Trophoblast cell (in vitro differentiated cells and primary cell): ENCODE measurements around the gene BHLHE40.
"Not testable (repeated sequence)": the region's sequence is repeated elsewhere in the genome, so short reads cannot be mapped to it uniquely, and the experiment has no call there.

Experiments
- DNase-seq, 2 donors: peaks; one replicate each; pipeline ENCODE4 v3.0.0-alpha.2; 2016
- H2AFZ ChIP-seq: 2 replicates; pipeline ENCODE4 v1.6.1; 2013; ENCODE audit warnings: low read length, moderate library complexity, mild to moderate bottlenecking; ENCODE audit not compliant: insufficient read depth, poor library complexity
- H2AK5ac ChIP-seq: 2 replicates; pipeline ENCODE4 v1.6.1; 2013; ENCODE audit warnings: mild to moderate bottlenecking, low read length
- H2BK120ac ChIP-seq: 2 replicates; pipeline ENCODE4 v1.6.1; 2013; ENCODE audit warnings: low read length, mild to moderate bottlenecking, moderate library complexity; ENCODE audit not compliant: insufficient read depth, poor library complexity
- H2BK12ac ChIP-seq: 2 replicates; pipeline ENCODE4 v1.6.1; 2013; ENCODE audit warnings: mild to moderate bottlenecking, low read length, moderate library complexity
- H2BK5ac ChIP-seq: 2 replicates; pipeline ENCODE4 v1.6.1; 2013; ENCODE audit warnings: low read length, low read depth, moderate library complexity, mild to moderate bottlenecking; ENCODE audit not compliant: poor library complexity
- H3K14ac ChIP-seq: 2 replicates; pipeline ENCODE4 v1.6.1; 2013; ENCODE audit warnings: mild to moderate bottlenecking, low read length
- H3K18ac ChIP-seq: 2 replicates; pipeline ENCODE4 v1.6.1; 2013; ENCODE audit warnings: mild to moderate bottlenecking, low read length
- H3K23ac ChIP-seq: 2 replicates; pipeline ENCODE4 v1.6.1; 2013; ENCODE audit warnings: low read length
- H3K27ac ChIP-seq: 2 replicates; pipeline ENCODE4 v1.5.1; 2013; ENCODE audit warnings: low read depth, mild to moderate bottlenecking, inconsistent platforms, low read length, moderate library complexity
- H3K27me3 ChIP-seq: 2 replicates; pipeline ENCODE4 v1.6.1; 2013; ENCODE audit warnings: inconsistent platforms, mild to moderate bottlenecking, low read length, moderate library complexity; ENCODE audit not compliant: insufficient read depth
- H3K36me3 ChIP-seq, 2 experiments: 1 replicate in 1 of 2; 2 replicates in 1 of 2; pipeline ENCODE4 v1.6.1; 2013; ENCODE audit warnings: low read length in 2 of 2, mild to moderate bottlenecking in 2 of 2, moderate library complexity in 1 of 2; ENCODE audit not compliant: insufficient read depth in 2 of 2, control insufficient read depth in 1 of 2
- H3K4ac ChIP-seq: 2 replicates; pipeline ENCODE4 v1.6.1; 2013; ENCODE audit warnings: low read depth, mild to moderate bottlenecking, low read length, moderate library complexity
- H3K4me1 ChIP-seq, 2 experiments: 1 replicate in 1 of 2; 2 replicates in 1 of 2; pipeline ENCODE4 v1.6.1; 2013; ENCODE audit warnings: low read length in 2 of 2, mild to moderate bottlenecking in 2 of 2, moderate library complexity in 1 of 2; ENCODE audit not compliant: insufficient read depth in 2 of 2, control insufficient read depth in 1 of 2
- H3K4me2 ChIP-seq: 2 replicates; pipeline ENCODE4 v1.6.1; 2013; ENCODE audit warnings: inconsistent platforms, mild to moderate bottlenecking, low read length, moderate library complexity
- H3K4me3 ChIP-seq: 2 replicates; pipeline ENCODE4 v1.5.1; 2013; ENCODE audit warnings: mild to moderate bottlenecking, low read depth, low read length, inconsistent platforms
- H3K79me1 ChIP-seq: one replicate; pipeline ENCODE4 v1.6.1; 2013; ENCODE audit warnings: low read length
- H3K79me2 ChIP-seq: 2 replicates; pipeline ENCODE4 v1.6.1; 2013; ENCODE audit warnings: low read length, mild to moderate bottlenecking; ENCODE audit not compliant: control insufficient read depth, insufficient read depth, poor library complexity
- H3K9ac ChIP-seq: 2 replicates; pipeline ENCODE4 v1.6.1; 2013; ENCODE audit warnings: mild to moderate bottlenecking, low read length
- H3K9me3 ChIP-seq: 2 replicates; pipeline ENCODE4 v1.6.1; 2013; ENCODE audit warnings: low read depth, mild to moderate bottlenecking, control low read depth, inconsistent platforms, low read length; ENCODE audit not compliant: insufficient read depth
- H4K12ac ChIP-seq: 2 replicates; pipeline ENCODE4 v1.6.1; 2013; ENCODE audit warnings: low read depth, mild to moderate bottlenecking, low read length, moderate library complexity
- H4K8ac ChIP-seq: 2 replicates; pipeline ENCODE4 v1.6.1; 2013; ENCODE audit warnings: low read depth, mild to moderate bottlenecking, low read length, moderate library complexity
- H4K91ac ChIP-seq: one replicate; pipeline ENCODE4 v1.6.1; 2013; ENCODE audit warnings: low read depth, mild to moderate bottlenecking, low read length, moderate library complexity
- WGBS: extraction: QIAGEN DNeasy Blood & Tissue Kit; methylation state at CpG from one replicate; pipeline ENCODE4 v1.1.7; 2013; ENCODE audit warnings: missing lambda C conversion rate; ENCODE audit not compliant: insufficient read length, insufficient coverage; ENCODE audit errors: extremely low coverage; 5-methylcytosine and 5-hydroxymethylcytosine counted together

BHLHE40 gene

DNA sequence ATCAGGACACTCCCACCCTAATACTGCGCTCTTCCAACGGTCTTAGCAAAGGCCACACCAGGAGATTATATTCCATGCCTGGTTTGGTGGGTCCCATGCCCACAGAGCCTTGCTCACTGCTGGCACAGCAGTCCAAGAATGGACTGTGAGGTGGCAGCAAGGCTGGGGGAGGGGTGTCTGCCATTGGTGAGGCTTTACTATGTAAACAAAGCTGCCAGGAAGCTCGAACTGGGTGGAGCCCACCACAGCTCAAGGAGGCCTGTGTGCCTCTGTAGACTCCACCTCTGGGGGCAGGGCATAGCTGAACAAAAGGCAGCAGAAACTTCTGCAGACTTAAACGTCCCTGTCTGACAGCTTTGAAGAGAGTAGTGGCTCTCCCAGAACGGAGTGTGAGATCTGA lies 13.2 kb upstream of the BHLHE40 start:
- not testable (repeated sequence) for H3K27ac ChIP-seq, H4K91ac ChIP-seq, H3K4me2 ChIP-seq, H2AK5ac ChIP-seq, H2AFZ ChIP-seq, H3K23ac ChIP-seq, H4K12ac ChIP-seq, H2BK120ac ChIP-seq, H3K4ac ChIP-seq, H3K79me1 ChIP-seq, H3K79me2 ChIP-seq, H3K36me3 ChIP-seq, H3K9me3 ChIP-seq, H2BK5ac ChIP-seq, H3K9ac ChIP-seq, H3K4me3 ChIP-seq, H3K27me3 ChIP-seq, H2BK12ac ChIP-seq, DNase-seq, H4K8ac ChIP-seq, H3K4me1 ChIP-seq, H3K18ac ChIP-seq, H3K14ac ChIP-seq
- WGBS = no CpG with 5 or more reads among the region's 5 CpGs

DNA sequence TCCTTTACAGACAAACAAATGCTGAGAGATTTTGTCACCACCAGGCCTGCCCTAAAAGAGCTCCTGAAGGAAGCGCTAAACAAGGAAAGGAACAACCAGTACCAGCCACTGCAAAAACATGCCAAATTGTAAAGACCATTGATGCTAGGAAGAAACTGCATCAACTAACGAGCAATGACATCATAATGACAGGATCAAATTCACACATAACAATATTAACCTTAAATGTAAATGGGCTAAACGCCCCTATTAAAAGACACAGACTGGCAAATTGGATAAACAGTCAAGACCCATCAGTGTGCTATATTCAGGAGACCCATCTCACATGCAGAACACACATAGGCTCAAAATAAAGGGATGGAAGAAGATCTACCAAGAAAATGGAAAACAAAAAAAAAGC lies 11.6 kb upstream of the BHLHE40 start:
- H3K23ac ChIP-seq, H3K9me3 ChIP-seq, H2BK120ac ChIP-seq, H2BK5ac ChIP-seq, H3K14ac ChIP-seq, H3K4me1 ChIP-seq, H3K18ac ChIP-seq, H3K4me3 ChIP-seq, H4K12ac ChIP-seq, H3K4ac ChIP-seq, H3K9ac ChIP-seq, H4K91ac ChIP-seq, H3K27me3 ChIP-seq, H2AFZ ChIP-seq, H3K4me2 ChIP-seq, H3K36me3 ChIP-seq, H3K79me1 ChIP-seq, DNase-seq, H3K27ac ChIP-seq, H2BK12ac ChIP-seq, H3K79me2 ChIP-seq, H4K8ac ChIP-seq, H2AK5ac ChIP-seq: not testable (repeated sequence)
- no CpG with 5 or more reads among the region's 3 CpGs for WGBS

DNA sequence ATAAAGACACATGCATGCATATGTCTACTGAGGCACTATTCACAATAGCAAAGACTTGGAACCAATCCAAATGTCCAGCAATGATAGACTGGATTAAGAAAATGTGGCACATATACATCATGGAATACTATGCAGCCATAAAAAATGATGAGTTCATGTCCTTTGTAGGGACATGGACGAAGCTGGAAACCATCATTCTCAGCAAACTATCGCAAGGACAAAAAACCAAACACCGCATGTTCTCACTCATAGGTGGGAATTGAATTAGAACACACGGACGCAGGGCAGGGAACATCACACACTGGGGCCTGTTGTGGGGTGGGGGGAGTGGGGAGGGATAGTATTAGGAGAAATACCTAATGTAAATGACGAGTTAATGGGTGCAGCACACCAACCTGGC lies 7.8 kb upstream of the BHLHE40 start:
- H3K4me1 ChIP-seq, H3K4ac ChIP-seq, H3K27ac ChIP-seq, H4K8ac ChIP-seq, H2BK12ac ChIP-seq, H3K36me3 ChIP-seq, DNase-seq, H2BK5ac ChIP-seq, H3K18ac ChIP-seq, H2AFZ ChIP-seq, H3K79me1 ChIP-seq, H2AK5ac ChIP-seq, H3K9ac ChIP-seq, H3K4me3 ChIP-seq, H3K9me3 ChIP-seq, H3K4me2 ChIP-seq, H2BK120ac ChIP-seq, H3K27me3 ChIP-seq, H4K12ac ChIP-seq, H4K91ac ChIP-seq, H3K23ac ChIP-seq, H3K79me2 ChIP-seq, H3K14ac ChIP-seq: not testable (repeated sequence)
- WGBS = no CpG with 5 or more reads among the region's 6 CpGs

DNA sequence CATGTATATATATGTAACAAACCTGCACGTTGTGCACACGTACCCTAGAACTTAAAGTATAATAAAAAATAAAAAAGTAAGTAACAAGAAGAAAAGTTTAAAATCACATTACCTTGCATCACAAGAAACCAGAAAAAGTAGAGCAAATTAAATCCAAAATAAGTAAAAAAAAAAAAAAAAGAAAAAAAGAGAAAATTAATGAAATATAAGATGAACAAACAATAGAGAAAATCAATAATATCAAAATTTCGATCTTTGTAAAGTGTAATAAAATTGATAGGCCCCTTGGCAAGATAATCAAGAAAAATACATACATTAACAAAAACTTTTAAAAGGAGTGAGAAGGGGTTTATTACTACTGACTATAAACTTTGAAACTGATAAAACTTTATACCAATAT lies 7.4 kb upstream of the BHLHE40 start:
- no peak overlapping the region for H2BK5ac ChIP-seq
- H4K8ac ChIP-seq = no peak overlapping the region
- DNase-seq = no peak
- no peak overlapping the region for H3K4me3 ChIP-seq
- H2AK5ac ChIP-seq = no peak overlapping the region
- H3K79me2 ChIP-seq = no peaks in the 10 kb centered on the region
- no peak overlapping the region for H2AFZ ChIP-seq
- H3K18ac ChIP-seq = no peak overlapping the region
- H2BK120ac ChIP-seq = no peak overlapping the region
- H3K36me3 ChIP-seq = no peaks in the 10 kb centered on the region
- no peak overlapping the region for H4K91ac ChIP-seq
- H3K4me2 ChIP-seq = no peak overlapping the region
- no peaks in the 10 kb centered on the region for H3K27me3 ChIP-seq
- no peak overlapping the region for H3K9ac ChIP-seq
- H3K9me3 ChIP-seq = no peaks in the 10 kb centered on the region
- H4K12ac ChIP-seq = no peak overlapping the region
- WGBS = no CpG with 5 or more reads among the region's 3 CpGs
- peaks cover 6% of the 10 kb centered on the region for H3K79me1 ChIP-seq
- no peak overlapping the region for H3K4ac ChIP-seq
- H2BK12ac ChIP-seq = no peak overlapping the region
- H3K23ac ChIP-seq = no peak overlapping the region
- H3K14ac ChIP-seq = no peak overlapping the region
- H3K27ac ChIP-seq = no peak overlapping the region
- peaks cover under 1 to 1% of the 10 kb centered on the region in 2 experiments for H3K4me1 ChIP-seq
